C4-2B (cell line): ENCODE data around the gene CPHXL.

Source experiments
- H3K27ac ChIP-seq: fragments of 450-650 bp; 2 replicates; pipeline ENCODE4 v1.5.1; 2017
- CTCF ChIP-seq: fragments of 450-650 bp; conservative IDR thresholded peaks from 2 replicates; pipeline ENCODE4 v1.5.1; 2017; ENCODE audit warnings: mild to moderate bottlenecking
- ZFX ChIP-seq: fragments of 450-650 bp; IDR thresholded peaks from 2 replicates; pipeline ENCODE4 v1.6.1; 2017

CPHXL gene

GRCh38 chr16:75679366-75679765 lies 46.9 kb downstream of the CPHXL start:
- H3K27ac ChIP-seq = no peak overlapping the region
- TF ChIP-seq ZFX (no peak), CTCF (no peak)

- no peak for TF ChIP-seq CTCF
- TF ChIP-seq ZFX = no peak
- no peak within 1 kb of the TSS for H3K27ac ChIP-seq
Observed at GRCh38 chr16:75676909-75677308, 49.4 kb downstream of the CPHXL start, which contains the start of gene CPHXL2. CPHXL2 (minus strand) TSS chr16:75677009; CDS start chr16:75676999, 10 bp downstream.

GRCh38 chr16:75667503-75667902 lies 58.8 kb downstream of the CPHXL start:
- TF ChIP-seq CTCF = no peak
- no peak for TF ChIP-seq ZFX
- H3K27ac ChIP-seq = no peak overlapping the region
